ENCODE measurements around the gene FSCN2. TPM values are rescaled to one million over a fixed set of nuclear protein-coding genes. Genes with fewer than 3 reads are reported as not detected.

The FSCN2 gene
- total RNA-seq, 1 experiment from 2014 or later: 1.6 TPM

GRCh38 chr17:81532490-81533287, 4.5 kb downstream of the FSCN2 start:
- no peak overlapping the region for H4K5ac ChIP-seq (ENCODE audit: insufficient read length, low read depth, low read length)
- no peaks in the 10 kb centered on the region for H3K79me2 ChIP-seq (ENCODE audit: insufficient read depth, low read length)
- H3K23ac ChIP-seq (ENCODE audit: insufficient read length, low read depth, low read length): no peak overlapping the region
- H3T11ph ChIP-seq (ENCODE audit: low read length): no peak overlapping the region
- no peak overlapping the region for H2AFZ ChIP-seq (ENCODE audit: low read length)
- H3K9ac ChIP-seq (ENCODE audit: extremely low read depth, insufficient read length, low read length): no peak overlapping the region
- no peak overlapping the region for H2BK12ac ChIP-seq (ENCODE audit: insufficient read length, low read depth, low read length)
- H2BK15ac ChIP-seq (ENCODE audit: low read depth, low read length): no peak overlapping the region
- no peak overlapping the region for H2AK5ac ChIP-seq (ENCODE audit: insufficient read length, low read length)
- TF ChIP-seq, protein P1, sequence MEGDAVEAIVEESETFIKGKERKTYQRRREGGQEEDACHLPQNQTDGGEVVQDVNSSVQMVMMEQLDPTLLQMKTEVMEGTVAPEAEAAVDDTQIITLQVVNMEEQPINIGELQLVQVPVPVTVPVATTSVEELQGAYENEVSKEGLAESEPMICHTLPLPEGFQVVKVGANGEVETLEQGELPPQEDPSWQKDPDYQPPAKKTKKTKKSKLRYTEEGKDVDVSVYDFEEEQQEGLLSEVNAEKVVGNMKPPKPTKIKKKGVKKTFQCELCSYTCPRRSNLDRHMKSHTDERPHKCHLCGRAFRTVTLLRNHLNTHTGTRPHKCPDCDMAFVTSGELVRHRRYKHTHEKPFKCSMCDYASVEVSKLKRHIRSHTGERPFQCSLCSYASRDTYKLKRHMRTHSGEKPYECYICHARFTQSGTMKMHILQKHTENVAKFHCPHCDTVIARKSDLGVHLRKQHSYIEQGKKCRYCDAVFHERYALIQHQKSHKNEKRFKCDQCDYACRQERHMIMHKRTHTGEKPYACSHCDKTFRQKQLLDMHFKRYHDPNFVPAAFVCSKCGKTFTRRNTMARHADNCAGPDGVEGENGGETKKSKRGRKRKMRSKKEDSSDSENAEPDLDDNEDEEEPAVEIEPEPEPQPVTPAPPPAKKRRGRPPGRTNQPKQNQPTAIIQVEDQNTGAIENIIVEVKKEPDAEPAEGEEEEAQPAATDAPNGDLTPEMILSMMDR (conservative IDR thresholded peaks at IDR 0.05): no peak
- 0 out of 4 replicates have a peak, but pooled peaks cover under 1 to 3% of the 10 kb centered on the region in 2 experiments for H3K4me1 Mint-ChIP-seq
- no peak overlapping the region for H3K27ac ChIP-seq (ENCODE audit: insufficient read length, low read depth, low read length)
- H3K79me1 ChIP-seq (ENCODE audit: insufficient read depth, low read depth, low read length, poor library complexity, severe bottlenecking): no peaks in the 10 kb centered on the region
- H4K20me1 ChIP-seq (ENCODE audit: control insufficient read depth, insufficient read depth, insufficient read length): peaks cover 5% of the 10 kb centered on the region
- H3K27me3 ChIP-seq (ENCODE audit: insufficient read depth, low read length): peaks cover 7% of the 10 kb centered on the region; the same call in 1 of the 2 replicates
- no peak overlapping the region for H4K91ac ChIP-seq (ENCODE audit: insufficient read length, low read depth, low read length)
- no peaks in the 10 kb centered on the region; a peak in 1 of 5 replicates for H3K9me3 Mint-ChIP-seq
- H3K36me3 Mint-ChIP-seq (ENCODE audit: insufficient read depth in 1 of 3, low read depth in 3 of 3): no peaks in the 10 kb centered on the region; a peak in 1 of 7 replicates
- H3K27me3 Mint-ChIP-seq (ENCODE audit: low read depth): peaks cover 41% of the 10 kb centered on the region
- no peak overlapping the region for H2BK120ac ChIP-seq (ENCODE audit: low read depth, low read length, poor library complexity, severe bottlenecking)
- H3K23me2 ChIP-seq (ENCODE audit: insufficient read length, low read depth, low read length, poor library complexity, severe bottlenecking): peaks cover 5% of the 10 kb centered on the region
- no peak overlapping the region for H3K18ac ChIP-seq (ENCODE audit: insufficient read length, low read depth, low read length)
- no peak overlapping the region for H3K4ac ChIP-seq (ENCODE audit: low read depth, low read length)
- no peaks in the 10 kb centered on the region for H3K9me3 ChIP-seq (ENCODE audit: control insufficient read depth, low read depth, low read length)
- H3K4me2 ChIP-seq (ENCODE audit: insufficient read depth, insufficient read length, low read length): no peak overlapping the region
- no peak overlapping the region for H3K14ac ChIP-seq (ENCODE audit: insufficient read depth, low read length)
- no peak overlapping the region for H3K56ac ChIP-seq (ENCODE audit: insufficient read length, low read depth, low read length)
- no peak overlapping the region for H2BK5ac ChIP-seq (ENCODE audit: insufficient read length, low read length)
- no peak overlapping the region for H3K4me3 Mint-ChIP-seq
- H4K8ac ChIP-seq (replicated peaks; ENCODE audit: insufficient read length, low read depth, low read length): no peak overlapping the region
- no peak overlapping the region for H2BK20ac ChIP-seq (ENCODE audit: low read depth, low read length, poor library complexity, severe bottlenecking)
- no peak overlapping the region for H3K27ac Mint-ChIP-seq
- WGBS (ENCODE audit: extremely low coverage, insufficient read length, low lambda C conversion rate): no CpG with 5 or more reads among the region's 11 CpGs
- no peaks in the 10 kb centered on the region for H3K4me1 ChIP-seq (ENCODE audit: insufficient read depth, low read length)
- no peak for DNase-seq
